ACC112 (cell line): Measurements from ENCODE around the gene SCARB1.

Experiments
- H2AFZ ChIP-seq: fragments of 200-600 bp; sonication (generic); one replicate; pipeline ENCODE4 v1.6.0; 2017; ENCODE audit warnings: antibody characterized with exemption, low read length; ENCODE audit not compliant: unreplicated experiment
- H3K27ac ChIP-seq: fragments of 200-600 bp; sonication (generic); 2 replicates; pipeline ENCODE4 v1.5.1; 2014; ENCODE audit warnings: low read depth, mild to moderate bottlenecking, antibody characterized with exemption, low read length, moderate library complexity
- H3K27me3 ChIP-seq: fragments of 200-600 bp; sonication (generic); 2 replicates; pipeline ENCODE4 v1.6.1; 2014; ENCODE audit warnings: mild to moderate bottlenecking, antibody characterized with exemption, low read length, moderate library complexity, mixed read lengths; ENCODE audit not compliant: insufficient read depth
- H3K36me3 ChIP-seq: fragments of 200-600 bp; sonication (generic); 2 replicates; pipeline ENCODE4 v1.6.1; 2016; ENCODE audit warnings: mild to moderate bottlenecking, antibody characterized with exemption, low read length, moderate library complexity, mixed read lengths; ENCODE audit not compliant: insufficient read depth
- H3K4me1 ChIP-seq: fragments of 200-600 bp; sonication (generic); one replicate; pipeline ENCODE4 v1.6.1; 2016; ENCODE audit warnings: low read length, mixed read lengths; ENCODE audit not compliant: insufficient read depth, unreplicated experiment, control insufficient read depth
- H3K4me3 ChIP-seq: fragments of 200-600 bp; sonication (generic); 2 replicates; pipeline ENCODE4 v1.5.1; 2014; ENCODE audit warnings: mild to moderate bottlenecking, low read depth, low read length
- H3K79me2 ChIP-seq: fragments of 200-600 bp; sonication (generic); one replicate; pipeline ENCODE4 v1.6.0; 2016; ENCODE audit warnings: low read length; ENCODE audit not compliant: control insufficient read depth, unreplicated experiment, insufficient read depth

The SCARB1 gene

GRCh38 chr12:124837249-124837897 lies 26.3 kb downstream of the SCARB1 start:
- Histone ChIP-seq H3K36me3 (no peaks in the 10 kb centered on the region), H2AFZ (no peak overlapping the region), H3K79me2 (no peaks in the 10 kb centered on the region), H3K4me3 (no peak overlapping the region), H3K4me1 (peaks cover 12% of the 10 kb centered on the region), H3K27me3 (no peaks in the 10 kb centered on the region), H3K27ac (peak overlapping the region; percentile 62; the same call in 1 of the 2 replicates)

- peaks cover 12% of the 10 kb centered on the region for H3K4me1 ChIP-seq
- no peaks in the 10 kb centered on the region for H3K79me2 ChIP-seq
- H2AFZ ChIP-seq: no peak overlapping the region
- H3K36me3 ChIP-seq: no peaks in the 10 kb centered on the region
- H3K27ac ChIP-seq: no peak overlapping the region
- no peak overlapping the region for H3K4me3 ChIP-seq
- H3K27me3 ChIP-seq: no peaks in the 10 kb centered on the region
These were observed 26.9 kb downstream of the SCARB1 start for GRCh38 chr12:124836759-124837158.

GRCh38 chr12:124835656-124836410 lies 27.8 kb downstream of the SCARB1 start:
- no peak overlapping the region for H3K27ac ChIP-seq
- H3K79me2 ChIP-seq: no peaks in the 10 kb centered on the region
- H3K36me3 ChIP-seq: no peaks in the 10 kb centered on the region

GRCh38 chr12:124834822-124835221 lies 28.8 kb downstream of the SCARB1 start:
- no peaks in the 10 kb centered on the region for H3K79me2 ChIP-seq
- no peak overlapping the region for H3K4me3 ChIP-seq
- H3K27ac ChIP-seq: no peak overlapping the region
- H2AFZ ChIP-seq: no peak overlapping the region
- H3K4me1 ChIP-seq: peaks cover 12% of the 10 kb centered on the region
- no peaks in the 10 kb centered on the region for H3K36me3 ChIP-seq
- no peaks in the 10 kb centered on the region for H3K27me3 ChIP-seq

More at GRCh38 chr12:124835656-124836410, 27.8 kb downstream of the SCARB1 start:
- H3K27me3 ChIP-seq: no peaks in the 10 kb centered on the region
- peaks cover 12% of the 10 kb centered on the region for H3K4me1 ChIP-seq
- H3K4me3 ChIP-seq: no peak overlapping the region
- no peak overlapping the region for H2AFZ ChIP-seq

- H3K79me2 ChIP-seq: no peaks in the 10 kb centered on the region
These were observed 30.0 kb downstream of the SCARB1 start for GRCh38 chr12:124833693-124834122.

GRCh38 chr12:124832856-124833255 lies 30.8 kb downstream of the SCARB1 start:
- Histone ChIP-seq H3K36me3 (no peaks in the 10 kb centered on the region), H3K79me2 (peaks cover 8% of the 10 kb centered on the region), H3K4me1 (peaks cover 16% of the 10 kb centered on the region)

More at GRCh38 chr12:124833693-124834122, 30.0 kb downstream of the SCARB1 start:
- Histone ChIP-seq H3K36me3 (no peaks in the 10 kb centered on the region), H3K4me3 (no peak overlapping the region), H3K27ac (no peak overlapping the region), H3K4me1 (peaks cover 16% of the 10 kb centered on the region), H3K27me3 (no peaks in the 10 kb centered on the region), H2AFZ (no peak overlapping the region)

GRCh38 chr12:124831590-124831989 lies 32.1 kb downstream of the SCARB1 start:
- Histone ChIP-seq H2AFZ (no peak overlapping the region), H3K4me3 (no peak overlapping the region), H3K4me1 (peaks cover 15% of the 10 kb centered on the region), H3K36me3 (no peaks in the 10 kb centered on the region), H3K27ac (no peak overlapping the region), H3K27me3 (no peaks in the 10 kb centered on the region), H3K79me2 (peaks cover 11% of the 10 kb centered on the region)

More at GRCh38 chr12:124832856-124833255, 30.8 kb downstream of the SCARB1 start:
- Histone ChIP-seq H3K27me3 (no peaks in the 10 kb centered on the region), H3K27ac (no peak overlapping the region), H3K4me3 (no peak overlapping the region), H2AFZ (no peak overlapping the region)

- peaks cover 15% of the 10 kb centered on the region for H3K4me1 ChIP-seq
- H2AFZ ChIP-seq: no peak overlapping the region
- H3K4me3 ChIP-seq: no peak overlapping the region
- H3K79me2 ChIP-seq: peaks cover 11% of the 10 kb centered on the region
- no peaks in the 10 kb centered on the region for H3K36me3 ChIP-seq
- no peak overlapping the region for H3K27ac ChIP-seq
- no peaks in the 10 kb centered on the region for H3K27me3 ChIP-seq
These were observed 33.4 kb downstream of the SCARB1 start for GRCh38 chr12:124830306-124830705.

- H3K79me2 ChIP-seq: peaks cover 11% of the 10 kb centered on the region
These were observed 33.9 kb downstream of the SCARB1 start for GRCh38 chr12:124829708-124830304.

GRCh38 chr12:124829008-124829707 lies 34.5 kb downstream of the SCARB1 start:
- peaks cover 15% of the 10 kb centered on the region for H3K4me1 ChIP-seq
- H3K79me2 ChIP-seq: peaks cover 11% of the 10 kb centered on the region
- peak overlapping the region; percentile 31 for H2AFZ ChIP-seq
- H3K4me3 ChIP-seq: peak overlapping the region; percentile 1; the same call in 1 of the 2 replicates
- H3K27ac ChIP-seq: peak overlapping the region; percentile 82
- H3K36me3 ChIP-seq: no peaks in the 10 kb centered on the region
- no peaks in the 10 kb centered on the region for H3K27me3 ChIP-seq

More at GRCh38 chr12:124829708-124830304, 33.9 kb downstream of the SCARB1 start:
- Histone ChIP-seq H3K4me1 (peaks cover 15% of the 10 kb centered on the region), H3K36me3 (no peaks in the 10 kb centered on the region), H3K27me3 (no peaks in the 10 kb centered on the region), H3K27ac (peak overlapping the region; percentile 82), H2AFZ (no peak overlapping the region), H3K4me3 (no peak overlapping the region)
